GM21526 (cell line): Measurements from ENCODE around the gene LMF2.
A peak's percentile ranks its signal among the peaks of the same experiment; 100 is the strongest.
"Not testable (repeated sequence)": the region's sequence is repeated elsewhere in the genome, so short reads cannot be mapped to it uniquely, and the experiment has no call there.

Experiments used
- ATAC-seq: cut with Tn5 transposase; IDR thresholded peaks from one replicate; pipeline ENCODE4 v1.9.1; 2021; ENCODE audit warnings: moderate library complexity; ENCODE audit not compliant: unreplicated experiment, low FRiP score

LMF2 gene

DNA sequence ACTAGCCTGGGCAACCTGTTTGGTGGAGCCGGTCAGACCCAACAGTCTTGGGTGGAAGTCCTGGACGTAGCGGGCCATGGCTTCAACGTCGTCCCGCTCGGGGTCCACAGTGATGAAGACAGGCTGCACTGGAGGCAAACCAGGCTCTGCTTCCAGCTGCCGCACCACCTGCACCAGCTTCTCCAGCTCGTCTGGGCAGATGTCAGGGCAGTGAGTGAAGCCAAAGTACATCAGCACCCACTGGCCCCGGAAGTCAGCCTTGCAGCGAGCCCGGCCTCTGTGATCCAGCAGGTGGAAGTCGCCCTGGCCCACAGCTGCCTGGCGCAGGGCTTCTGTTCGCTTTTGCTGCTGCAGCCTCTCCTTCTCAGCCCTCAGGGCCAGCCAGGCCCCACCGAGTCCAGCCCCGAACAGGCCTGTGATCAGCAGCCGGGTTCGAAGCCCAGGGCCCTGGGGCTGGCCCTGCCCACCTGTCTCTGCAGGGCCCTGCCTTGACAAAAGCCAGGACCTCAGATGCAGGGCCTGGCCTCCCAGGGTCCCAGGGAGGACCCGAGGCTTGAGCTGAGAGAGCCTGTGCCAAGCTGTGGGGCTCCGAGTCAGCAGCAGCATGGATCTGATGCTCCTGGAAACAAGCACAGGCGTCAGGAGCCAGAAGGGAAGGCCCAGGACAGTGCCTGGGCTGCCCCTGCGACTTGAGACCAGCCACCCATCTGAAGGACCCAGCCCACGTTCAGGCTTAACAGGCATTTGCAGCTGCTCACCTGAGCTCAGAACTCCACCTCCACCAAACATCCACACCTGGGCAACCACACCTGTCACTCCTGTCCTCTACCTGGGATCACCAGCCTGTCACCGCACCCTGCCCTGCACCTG lies 16.5 kb upstream of the LMF2 start:
- no peak for ATAC-seq

DNA sequence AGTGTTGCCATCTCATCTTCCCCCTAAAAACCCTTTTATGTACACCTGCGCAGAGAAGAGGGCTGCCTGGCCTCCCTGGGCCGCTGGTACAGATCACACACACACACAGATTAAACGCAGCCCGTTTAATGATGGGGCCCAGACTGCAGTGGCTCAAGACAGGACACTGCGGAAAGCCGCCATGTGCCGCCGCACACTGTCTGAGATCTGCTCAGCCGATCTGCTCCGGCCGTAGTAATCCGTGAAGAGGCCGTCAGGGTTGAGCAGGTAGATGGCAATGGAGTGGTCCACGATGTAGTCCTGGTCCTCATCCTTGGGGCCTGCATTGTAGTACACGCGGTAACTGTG lies 15.9 kb upstream of the LMF2 start:
- ATAC-seq, result no peak

DNA sequence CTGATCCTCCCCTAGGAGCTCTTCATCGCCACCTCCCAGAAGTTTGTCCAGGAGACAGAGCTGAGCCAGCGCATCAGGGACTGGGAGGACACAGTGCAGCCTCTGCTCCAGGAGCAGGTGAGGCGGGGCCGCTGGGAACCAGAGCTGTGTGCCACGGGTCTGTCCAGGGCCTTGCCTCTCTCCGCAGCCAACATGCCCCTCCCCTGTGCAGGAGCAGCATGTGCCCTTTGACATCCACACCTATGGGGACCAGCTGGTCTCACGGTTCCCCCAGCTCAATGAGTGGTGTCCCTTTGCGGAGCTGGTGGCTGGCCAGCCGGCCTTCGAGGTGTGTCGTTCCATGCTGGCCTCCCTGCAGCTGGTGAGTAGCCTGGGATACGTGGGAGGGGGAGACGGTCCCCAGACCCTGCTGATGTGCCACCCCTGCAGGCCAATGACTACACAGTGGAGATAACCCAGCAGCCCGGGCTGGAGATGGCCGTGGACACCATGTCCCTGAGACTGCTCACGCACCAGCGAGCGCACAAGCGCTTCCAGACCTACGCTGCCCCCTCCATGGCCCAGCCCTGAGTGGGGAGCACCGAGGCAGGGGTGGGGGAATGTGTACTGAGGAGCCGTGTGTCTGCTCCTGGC lies 15.4 kb upstream of the LMF2 start:
- no peak for ATAC-seq

DNA sequence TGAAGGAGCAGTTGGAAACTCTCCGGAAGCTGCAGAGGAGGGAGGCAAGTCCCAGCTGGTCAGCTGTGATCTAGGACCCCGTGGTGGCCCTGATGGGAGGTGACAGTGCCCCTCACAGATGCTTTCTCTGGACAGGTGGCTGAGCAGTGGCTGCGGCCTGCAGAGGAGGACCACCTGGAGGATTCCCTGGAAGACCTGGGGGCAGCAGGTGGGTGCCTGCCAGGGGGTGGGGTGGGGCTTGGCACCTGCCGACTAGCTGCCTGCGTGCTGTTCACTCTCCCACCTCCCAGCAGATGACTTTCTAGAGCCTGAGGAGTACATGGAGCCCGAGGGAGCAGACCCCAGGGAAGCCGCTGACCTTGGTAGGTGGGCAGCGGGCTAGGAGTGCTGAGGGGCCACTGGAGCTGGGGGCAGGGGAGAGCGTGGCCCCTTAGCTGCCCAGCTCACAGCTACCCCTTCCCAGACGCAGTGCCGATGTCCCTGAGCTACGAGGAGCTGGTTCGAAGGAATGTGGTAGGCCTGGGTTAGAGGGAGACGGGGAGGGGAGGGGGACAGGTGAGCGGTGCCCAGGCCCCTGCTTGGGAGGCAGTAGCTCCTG lies 14.8 kb upstream of the LMF2 start:
- no peak for ATAC-seq

DNA sequence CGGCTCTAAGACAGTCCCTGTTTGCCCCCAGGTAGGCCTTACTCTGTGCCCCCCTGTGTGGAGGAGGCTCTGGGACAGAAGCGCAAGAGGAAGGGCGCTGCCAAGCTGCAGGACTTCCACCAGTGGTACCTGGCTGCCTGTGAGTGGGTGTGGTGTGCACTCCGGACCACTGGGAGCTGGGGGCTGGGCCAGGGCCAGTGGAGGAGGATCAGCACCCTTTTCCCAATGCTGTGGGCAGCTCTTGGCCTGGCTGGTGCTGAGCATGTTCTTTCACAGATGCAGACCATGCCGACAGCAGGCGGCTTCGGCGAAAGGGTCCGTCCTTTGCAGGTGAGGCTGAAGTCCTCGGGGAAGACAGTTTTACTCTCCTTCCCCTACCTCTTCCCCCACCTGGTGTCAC lies 14.2 kb upstream of the LMF2 start:
- no peak for ATAC-seq

DNA sequence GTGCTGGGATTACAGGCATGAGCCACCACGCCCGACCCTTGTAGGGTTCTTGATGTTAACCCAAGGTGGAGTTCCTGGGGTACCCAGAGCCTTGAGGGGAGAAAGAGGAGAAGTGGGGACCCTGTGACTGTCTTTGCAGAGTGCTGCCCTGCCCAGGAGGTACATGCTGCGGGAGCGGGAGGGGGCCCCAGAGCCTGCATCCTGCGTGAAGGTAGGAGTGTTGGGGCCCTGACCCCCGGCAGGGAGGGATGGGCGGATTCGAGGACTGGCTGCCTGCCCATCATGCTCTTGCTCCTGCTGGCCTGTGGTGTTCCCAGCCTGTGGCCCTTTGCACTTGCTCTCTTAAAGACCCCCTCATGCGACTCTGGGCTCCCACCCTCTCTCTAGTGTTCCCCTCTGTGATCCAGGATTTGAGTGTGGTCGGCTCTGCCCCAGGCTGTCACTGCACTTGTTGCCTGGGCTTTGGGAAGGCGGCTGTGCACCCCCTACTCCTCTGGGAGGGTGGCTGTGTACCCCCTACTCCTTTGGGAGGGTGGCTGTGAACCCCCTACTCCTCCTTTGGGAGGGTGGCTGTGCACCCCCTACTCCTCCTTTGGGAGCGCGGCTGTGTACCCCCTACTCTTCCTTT lies 13.4 kb upstream of the LMF2 start:
- ATAC-seq, result no peak

DNA sequence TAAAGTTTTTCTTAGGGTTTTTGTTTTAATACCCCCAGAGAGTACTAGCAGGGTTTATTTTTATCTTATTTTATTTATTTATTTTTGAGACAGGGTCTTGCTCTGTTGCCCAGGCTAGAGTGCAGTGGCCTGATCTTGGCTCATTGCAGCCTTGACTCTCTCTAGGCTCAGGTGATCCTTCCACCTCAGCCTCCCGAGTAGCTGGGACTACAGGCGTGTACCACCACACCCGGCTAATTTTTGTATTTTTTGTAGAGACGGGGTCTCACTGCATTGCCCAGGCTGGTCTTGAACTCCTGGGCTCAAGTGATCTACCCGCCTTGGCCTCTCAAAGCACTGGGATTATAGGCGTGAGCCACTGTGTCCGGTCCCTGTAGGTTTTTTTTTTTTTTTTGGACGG lies 12.7 kb upstream of the LMF2 start:
- ATAC-seq, result not testable (repeated sequence)

DNA sequence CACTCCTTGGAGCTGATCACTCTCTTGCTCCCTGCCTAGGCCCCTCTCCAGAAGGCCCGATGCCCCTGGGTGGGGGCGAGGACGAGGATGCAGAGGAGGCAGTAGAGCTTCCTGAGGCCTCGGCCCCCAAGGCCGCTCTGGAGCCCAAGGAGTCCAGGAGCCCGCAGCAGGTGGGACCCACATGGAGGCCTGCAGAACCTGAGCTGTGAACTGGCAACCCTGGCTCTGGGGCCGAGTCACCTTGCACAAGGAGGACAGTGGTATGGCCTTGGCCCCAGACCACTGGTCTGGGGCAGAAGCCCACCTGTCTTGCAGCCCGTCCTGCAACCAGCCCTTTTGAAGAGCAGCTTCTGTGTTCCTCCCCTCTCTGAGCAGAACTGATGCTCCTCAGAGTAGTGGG lies 11.6 kb upstream of the LMF2 start:
- no peak for ATAC-seq

DNA sequence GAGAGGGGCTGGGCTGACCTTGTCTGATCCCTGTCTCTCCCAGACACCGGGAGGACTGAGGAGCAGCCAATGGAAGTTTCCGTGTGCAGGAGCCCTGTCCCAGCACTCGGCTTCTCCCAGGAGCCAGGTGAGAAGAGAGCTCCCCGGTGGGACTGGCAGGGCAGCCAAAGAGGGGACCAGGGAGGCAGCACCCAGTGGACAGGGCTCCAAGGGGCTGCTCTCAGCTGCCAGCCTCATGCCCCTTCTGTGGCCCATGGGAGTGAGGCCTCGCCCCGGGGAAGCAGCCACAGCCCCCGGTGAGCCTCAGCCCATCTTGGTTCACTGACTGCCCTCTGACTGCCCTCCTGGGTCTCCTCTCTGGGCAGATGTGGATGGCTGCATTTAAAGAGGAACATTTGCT lies 11.1 kb upstream of the LMF2 start:
- no peak for ATAC-seq

DNA sequence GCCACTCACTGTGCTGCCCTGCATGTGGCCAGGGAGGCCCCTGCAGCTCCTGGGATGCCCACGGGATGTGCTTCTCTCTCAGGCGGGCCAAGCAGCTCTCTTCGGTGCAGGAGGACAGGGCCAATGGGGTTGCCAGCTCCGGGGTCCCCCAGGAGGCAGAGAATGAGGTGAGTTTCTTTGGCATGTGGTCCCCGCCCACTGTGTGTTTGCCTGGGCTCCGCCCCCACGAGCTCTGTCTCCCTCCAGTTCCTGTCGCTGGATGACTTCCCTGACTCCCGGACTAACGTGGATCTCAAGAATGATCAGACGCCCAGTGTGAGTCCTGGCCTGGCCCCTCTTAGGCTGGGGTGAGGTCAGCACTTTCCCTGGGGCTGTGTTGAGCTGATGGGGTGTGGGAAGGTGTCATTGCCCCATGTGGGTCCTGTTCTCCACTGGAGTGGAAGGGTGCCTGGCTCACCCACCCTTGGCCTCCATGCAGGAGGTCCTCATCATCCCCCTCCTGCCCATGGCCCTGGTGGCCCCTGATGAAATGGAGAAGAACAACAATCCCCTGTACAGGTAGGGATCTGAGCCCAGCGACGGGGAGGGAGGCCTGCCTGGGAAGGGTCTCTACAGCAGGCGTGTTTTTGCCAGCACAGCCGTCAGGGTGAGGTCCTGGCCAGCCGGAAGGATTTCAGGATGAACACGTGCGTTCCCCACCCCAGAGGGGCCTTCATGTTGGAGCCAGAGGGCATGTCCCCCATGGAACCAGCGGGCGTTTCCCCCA lies 10.2 kb upstream of the LMF2 start:
- ATAC-seq, result no peak

DNA sequence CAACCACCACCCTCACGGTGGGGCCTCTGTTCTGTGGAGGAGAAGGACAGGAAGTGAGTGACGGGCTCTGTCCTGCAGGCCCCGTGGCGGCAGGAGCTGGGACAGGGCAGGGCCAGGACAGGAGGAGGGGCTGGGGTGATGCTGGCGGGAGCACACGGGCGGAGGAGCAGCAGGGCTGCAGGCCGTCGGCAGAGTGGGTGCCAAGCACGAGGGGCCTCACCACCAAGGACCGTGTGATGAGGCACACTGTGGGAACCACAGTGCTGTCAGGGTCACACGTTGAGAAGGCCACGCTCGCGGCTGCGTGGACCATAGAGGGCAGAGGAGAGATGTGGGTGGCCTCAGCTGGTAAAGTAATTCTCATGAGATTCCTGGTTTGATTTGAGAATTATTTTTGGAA lies 9.4 kb upstream of the LMF2 start:
- no peak for ATAC-seq

DNA sequence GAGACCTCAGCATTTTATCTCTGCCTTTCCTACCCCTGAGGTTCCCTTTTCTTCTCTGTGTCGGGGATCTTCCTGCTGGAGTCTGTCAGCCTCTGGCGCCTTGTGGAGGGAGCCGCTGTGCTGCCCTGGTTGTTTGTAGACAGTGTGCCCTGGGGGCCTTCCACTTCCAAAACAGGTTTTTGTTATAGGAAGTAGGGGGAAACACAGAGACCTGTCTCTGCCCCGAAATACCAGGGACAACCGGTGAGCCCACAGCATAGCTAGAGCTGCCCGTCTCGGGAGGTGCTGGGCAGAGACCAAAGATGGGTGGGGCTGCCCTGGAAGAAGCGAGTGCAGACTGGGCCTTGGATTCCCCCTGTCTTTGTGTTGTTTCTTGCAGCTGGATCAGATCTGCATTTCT lies 8.6 kb upstream of the LMF2 start:
- ATAC-seq, result no peak

DNA sequence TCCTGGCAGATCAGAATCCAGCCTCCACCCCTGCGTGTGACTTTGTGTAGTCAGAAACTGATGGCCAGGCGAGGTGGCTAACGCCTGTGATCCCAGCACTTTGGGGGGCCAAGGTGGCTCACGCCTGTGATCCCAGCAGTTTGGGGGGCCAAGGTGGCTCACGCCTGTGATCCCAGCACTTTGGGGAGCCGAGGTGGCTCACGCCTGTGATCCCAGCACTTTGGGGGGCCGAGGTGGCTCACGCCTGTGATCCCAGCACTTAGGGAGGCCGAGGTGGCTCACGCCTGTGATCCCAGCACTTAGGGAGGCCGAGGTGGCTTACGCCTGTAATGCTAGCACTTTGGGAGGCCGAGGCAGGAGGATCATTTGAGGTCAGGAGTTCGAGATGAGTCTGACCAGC lies 5.7 kb upstream of the LMF2 start:
- ATAC-seq, result no peak

DNA sequence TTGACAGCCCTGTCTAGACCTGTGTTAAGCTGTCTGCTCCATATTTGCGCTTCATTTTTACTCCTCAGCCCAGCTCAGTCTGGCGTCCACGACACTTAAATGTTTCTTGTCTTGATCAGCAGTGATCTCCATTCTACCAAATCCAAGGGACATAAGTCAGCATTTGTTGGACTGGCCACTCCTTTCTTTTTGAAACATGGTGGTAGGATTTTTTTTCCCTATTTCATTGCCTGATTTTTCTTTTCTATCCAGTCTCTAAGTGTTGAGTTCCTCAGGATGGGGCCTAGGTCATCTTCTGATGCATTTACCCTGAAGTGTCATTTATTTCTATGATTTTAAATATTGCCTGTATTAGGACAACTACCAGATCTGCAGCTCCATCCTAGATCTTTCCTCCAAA lies 1.4 kb upstream of the LMF2 start:
- ATAC-seq, result no peak

DNA sequence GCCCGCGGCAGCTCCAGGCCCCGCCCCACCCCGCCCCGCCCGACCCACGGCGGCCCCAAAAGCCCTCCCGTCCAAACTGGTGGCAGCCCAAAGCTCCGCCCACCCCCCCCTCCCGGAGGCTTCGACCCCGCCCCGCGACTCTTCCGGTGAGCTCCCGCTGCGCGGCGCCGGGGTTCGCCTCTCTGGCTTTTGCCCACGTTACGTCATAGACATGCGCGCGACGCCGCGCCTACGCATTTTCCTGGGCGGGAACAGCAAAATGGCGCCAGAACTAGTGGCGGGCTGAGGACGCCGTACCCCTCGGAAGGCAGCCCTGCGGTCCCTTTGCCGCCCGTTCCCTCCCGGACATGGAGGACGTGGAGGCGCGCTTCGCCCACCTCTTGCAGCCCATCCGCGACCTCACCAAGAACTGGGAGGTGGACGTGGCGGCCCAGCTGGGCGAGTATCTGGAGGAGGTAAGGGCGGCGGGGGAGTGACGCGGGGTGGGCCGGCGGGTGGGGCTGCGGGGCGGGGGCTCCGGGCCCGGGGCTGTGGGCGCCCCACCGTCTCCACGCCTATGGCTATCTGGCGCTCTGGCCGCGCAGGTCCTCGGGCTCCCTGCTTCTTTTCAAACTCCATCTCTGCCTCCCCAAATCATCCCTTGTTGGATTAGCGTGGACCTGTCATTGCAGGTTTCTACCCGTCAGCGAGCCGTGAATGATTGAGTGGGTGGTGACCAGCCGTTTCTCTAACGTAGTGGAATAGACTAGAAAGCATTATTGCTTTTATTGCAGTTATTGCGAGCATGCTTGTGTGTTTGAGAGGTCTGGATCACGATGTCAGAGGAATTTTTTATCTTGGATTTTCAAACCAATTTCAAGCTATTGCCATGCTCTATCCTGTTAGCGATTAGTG lies 736 bp upstream of the LMF2 start, which contains the start of gene NCAPH2:
NCAPH2 (plus strand) TSS at position 234 of the 894 bp plus-strand sequence; CDS start at position 348, 114 bp downstream.
- peak; percentile 52 for ATAC-seq

DNA sequence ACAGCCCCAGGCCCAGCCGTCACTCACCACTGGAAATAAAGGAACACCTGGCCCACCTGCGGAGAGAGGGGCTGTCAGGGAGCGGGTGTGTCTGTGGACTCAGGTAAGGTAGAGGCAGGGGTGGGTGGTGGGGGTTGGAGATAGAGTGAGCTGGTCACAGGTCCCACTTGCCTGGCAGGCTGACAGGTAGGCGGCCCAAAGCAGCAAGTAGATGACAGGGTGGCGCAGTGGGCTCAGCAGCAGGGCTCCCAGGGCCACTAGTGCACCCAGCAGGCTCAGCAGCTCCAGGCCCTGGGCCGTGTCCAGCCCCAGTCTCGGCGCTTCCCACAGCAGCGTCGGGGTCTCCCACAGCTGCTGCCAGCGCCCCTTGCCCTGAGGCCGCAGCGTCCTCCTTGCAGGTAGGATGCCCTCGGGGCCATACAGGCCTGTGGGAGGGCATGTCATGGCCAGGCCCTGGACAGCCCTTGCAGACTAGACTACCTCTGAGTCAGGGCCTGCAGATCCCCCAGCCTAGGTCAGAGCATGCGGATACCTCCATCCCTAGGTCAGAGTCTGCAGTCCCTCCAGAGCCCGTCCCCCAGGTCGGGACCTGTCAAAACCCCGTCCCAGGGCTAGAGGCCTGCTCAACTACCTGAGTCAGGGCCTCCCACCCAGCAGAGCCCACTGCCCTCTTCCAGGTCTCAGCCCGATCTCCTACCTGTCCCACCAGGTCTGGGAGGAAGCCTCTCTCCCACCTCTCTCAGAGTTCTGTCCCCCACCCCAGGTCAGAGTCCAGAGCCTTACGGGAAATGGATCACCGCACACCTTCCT lies 686 bp downstream of the LMF2 start:
- peak; percentile 4 for ATAC-seq

DNA sequence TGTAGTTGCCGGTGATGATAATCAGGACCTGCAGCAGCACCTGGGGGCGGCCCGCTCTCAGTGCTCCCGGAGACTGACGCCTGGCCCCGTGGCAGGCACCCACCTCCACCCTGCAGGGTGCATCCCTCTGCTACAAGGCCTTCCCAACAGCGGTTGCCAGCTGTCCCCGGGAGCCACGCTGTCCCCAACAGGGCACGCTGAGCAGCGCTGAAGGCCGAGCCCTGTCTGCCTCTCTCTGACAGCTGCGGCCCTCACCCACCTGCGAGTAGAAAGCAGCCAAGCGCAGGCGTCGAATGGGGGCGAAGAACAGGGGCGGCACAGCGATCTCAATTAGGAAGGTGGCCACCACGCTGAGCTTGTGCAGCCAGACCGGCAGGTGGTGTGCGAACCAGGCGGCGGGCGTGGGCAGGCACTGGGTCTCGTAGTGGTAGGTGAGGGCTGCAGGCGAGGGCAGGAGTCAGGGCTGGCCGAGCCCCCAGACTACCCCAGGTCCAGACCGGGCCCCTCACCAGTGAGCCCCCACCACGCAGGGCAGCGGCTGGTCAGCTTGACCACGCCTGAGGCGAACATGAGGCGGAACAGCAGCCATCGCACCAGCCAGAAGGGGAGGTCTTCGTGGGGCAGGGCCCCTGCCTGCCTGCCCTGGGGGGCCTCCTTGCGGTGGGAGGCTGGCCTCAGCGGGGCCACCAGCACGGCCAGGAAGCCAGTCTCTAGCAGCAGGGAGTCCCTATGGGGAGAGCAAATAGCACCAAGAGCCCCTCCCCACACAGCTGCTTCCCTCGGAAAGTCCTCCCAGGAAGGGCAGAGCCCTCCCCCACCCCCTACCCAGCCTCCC lies 1.5 kb downstream of the LMF2 start:
- no peak for ATAC-seq

DNA sequence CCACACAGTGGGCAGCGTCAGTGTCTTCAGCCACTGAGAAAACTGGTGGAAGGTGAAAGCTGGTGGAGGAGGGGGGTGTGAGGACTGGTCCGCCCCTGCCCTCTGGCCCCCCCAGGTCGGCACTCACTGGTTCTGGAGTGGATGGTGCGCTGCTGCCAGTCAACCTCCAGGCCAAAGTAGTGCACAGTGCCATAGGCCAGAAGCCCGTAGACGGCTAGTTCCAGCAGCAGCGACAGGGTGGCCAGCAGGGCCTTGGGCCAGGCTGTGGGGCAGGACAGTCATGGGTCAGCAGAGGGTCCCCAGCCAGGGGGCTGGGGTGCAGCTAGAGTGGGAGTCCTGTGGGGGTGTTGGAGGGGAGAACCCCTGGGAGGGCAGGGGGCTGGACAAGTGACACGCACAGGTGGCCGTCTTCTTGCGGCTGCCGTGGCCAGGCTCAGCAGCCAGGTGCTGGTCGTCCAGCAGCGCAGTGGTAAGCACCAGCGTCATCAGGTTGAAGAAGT lies 2.2 kb downstream of the LMF2 start:
- no peak for ATAC-seq
